Measurements from ENCODE around the gene CCDC136. TPM values are rescaled to one million over a fixed set of nuclear protein-coding genes. Genes with fewer than 3 reads are reported as not detected.

Gene CCDC136
- total RNA-seq, 1 donor = 7.2 TPM

GRCh38 chr7:128867842-128868623, 76.3 kb downstream of the CCDC136 start:
- H3K27me3 ChIP-seq (ENCODE audit: insufficient read depth, low read length) = peaks cover 11% of the 10 kb centered on the region
- peaks cover 32% of the 10 kb centered on the region for H4K20me1 ChIP-seq (ENCODE audit: insufficient read depth, low read length)
- no peak overlapping the region for H3K4me3 ChIP-seq (ENCODE audit: insufficient read depth, low read length)
- H2AFZ ChIP-seq (ENCODE audit: low read length) = no peak overlapping the region
- no peaks in the 10 kb centered on the region for H3K9me3 ChIP-seq (ENCODE audit: low read depth, low read length)
- H3K36me3 ChIP-seq (ENCODE audit: insufficient read depth, low read length) = peaks cover 13% of the 10 kb centered on the region
- H3K4me2 ChIP-seq (ENCODE audit: insufficient read depth, low read length) = no peak overlapping the region
- peaks cover 8% of the 10 kb centered on the region for H3K4me1 ChIP-seq (ENCODE audit: insufficient read depth, low read length)
- DNase-seq (ENCODE audit: insufficient read length, low spot score, missing footprints) = no peak
- TF ChIP-seq CTCF (IDR thresholded peaks at IDR 0.05; ENCODE audit: extremely low read depth, low read depth, low read length) = no peak
- H3K27ac ChIP-seq (ENCODE audit: low read depth, low read length) = no peak overlapping the region
- H3K79me2 ChIP-seq (ENCODE audit: insufficient read depth, low read length) = peaks cover 19% of the 10 kb centered on the region

GRCh38 chr7:128868624-128869137, 76.9 kb downstream of the CCDC136 start:
- Histone ChIP-seq H3K27me3 (ENCODE audit: insufficient read depth, low read length) (peaks cover 11% of the 10 kb centered on the region), H3K4me2 (ENCODE audit: insufficient read depth, low read length) (peak overlapping the region; percentile 78), H3K79me2 (ENCODE audit: insufficient read depth, low read length) (peaks cover 12% of the 10 kb centered on the region), H3K36me3 (ENCODE audit: insufficient read depth, low read length) (peaks cover 13% of the 10 kb centered on the region), H3K27ac (ENCODE audit: low read depth, low read length) (no peak overlapping the region), H3K4me3 (ENCODE audit: insufficient read depth, low read length) (peak overlapping the region; percentile 65), H2AFZ (ENCODE audit: low read length) (no peak overlapping the region), H3K4me1 (ENCODE audit: insufficient read depth, low read length) (peaks cover 5% of the 10 kb centered on the region), H4K20me1 (ENCODE audit: insufficient read depth, low read length) (peaks cover 26% of the 10 kb centered on the region), H3K9me3 (ENCODE audit: low read depth, low read length) (no peaks in the 10 kb centered on the region)
- no peak for DNase-seq (ENCODE audit: insufficient read length, low spot score, missing footprints)
- TF ChIP-seq CTCF (IDR thresholded peaks at IDR 0.05; ENCODE audit: extremely low read depth, low read depth, low read length) = no peak

GRCh38 chr7:128869138-128869943, 77.6 kb downstream of the CCDC136 start:
- H2AFZ ChIP-seq (ENCODE audit: low read length) = no peak overlapping the region
- H3K9me3 ChIP-seq (ENCODE audit: low read depth, low read length) = no peaks in the 10 kb centered on the region
- H3K36me3 ChIP-seq (ENCODE audit: insufficient read depth, low read length) = peaks cover 13% of the 10 kb centered on the region
- TF ChIP-seq CTCF (IDR thresholded peaks at IDR 0.05; ENCODE audit: extremely low read depth, low read depth, low read length) = no peak
- peak overlapping the region; percentile 65 for H3K4me3 ChIP-seq (ENCODE audit: insufficient read depth, low read length)
- peak; percentile 92 for DNase-seq (ENCODE audit: insufficient read length, low spot score, missing footprints)
- no peak overlapping the region for H3K27ac ChIP-seq (ENCODE audit: low read depth, low read length)
- peaks cover 11% of the 10 kb centered on the region for H3K27me3 ChIP-seq (ENCODE audit: insufficient read depth, low read length)
- H3K4me2 ChIP-seq (ENCODE audit: insufficient read depth, low read length) = peak overlapping the region; percentile 78
- peaks cover 6% of the 10 kb centered on the region for H3K79me2 ChIP-seq (ENCODE audit: insufficient read depth, low read length)
- H4K20me1 ChIP-seq (ENCODE audit: insufficient read depth, low read length) = peaks cover 22% of the 10 kb centered on the region
- no peaks in the 10 kb centered on the region for H3K4me1 ChIP-seq (ENCODE audit: insufficient read depth, low read length)

GRCh38 chr7:128869944-128870285, 78.1 kb downstream of the CCDC136 start:
- DNase-seq (ENCODE audit: insufficient read length, low spot score, missing footprints) = no peak
- Histone ChIP-seq H4K20me1 (ENCODE audit: insufficient read depth, low read length) (peaks cover 21% of the 10 kb centered on the region), H3K4me1 (ENCODE audit: insufficient read depth, low read length) (no peaks in the 10 kb centered on the region), H3K4me2 (ENCODE audit: insufficient read depth, low read length) (peak overlapping the region; percentile 78), H3K27me3 (ENCODE audit: insufficient read depth, low read length) (peaks cover 11% of the 10 kb centered on the region), H3K9me3 (ENCODE audit: low read depth, low read length) (no peaks in the 10 kb centered on the region), H3K79me2 (ENCODE audit: insufficient read depth, low read length) (peaks cover 6% of the 10 kb centered on the region), H2AFZ (ENCODE audit: low read length) (no peak overlapping the region), H3K27ac (ENCODE audit: low read depth, low read length) (no peak overlapping the region), H3K4me3 (ENCODE audit: insufficient read depth, low read length) (peak overlapping the region; percentile 65), H3K36me3 (ENCODE audit: insufficient read depth, low read length) (peaks cover 10% of the 10 kb centered on the region)
- no peak for TF ChIP-seq CTCF (IDR thresholded peaks at IDR 0.05; ENCODE audit: extremely low read depth, low read depth, low read length)

Measured in osteoblast (primary cell).